Measurements from ENCODE around the gene IFITM1. TPM values are rescaled to one million over a fixed set of nuclear protein-coding genes. Genes with fewer than 3 reads are reported as not detected.

The IFITM1 gene
- total and polyA plus RNA-seq, 9 of the 15 experiments (the other 6 are each of a cell fraction or from before 2014, with no cell fraction given): 691 to 5,579 (median 974) TPM

DNA sequence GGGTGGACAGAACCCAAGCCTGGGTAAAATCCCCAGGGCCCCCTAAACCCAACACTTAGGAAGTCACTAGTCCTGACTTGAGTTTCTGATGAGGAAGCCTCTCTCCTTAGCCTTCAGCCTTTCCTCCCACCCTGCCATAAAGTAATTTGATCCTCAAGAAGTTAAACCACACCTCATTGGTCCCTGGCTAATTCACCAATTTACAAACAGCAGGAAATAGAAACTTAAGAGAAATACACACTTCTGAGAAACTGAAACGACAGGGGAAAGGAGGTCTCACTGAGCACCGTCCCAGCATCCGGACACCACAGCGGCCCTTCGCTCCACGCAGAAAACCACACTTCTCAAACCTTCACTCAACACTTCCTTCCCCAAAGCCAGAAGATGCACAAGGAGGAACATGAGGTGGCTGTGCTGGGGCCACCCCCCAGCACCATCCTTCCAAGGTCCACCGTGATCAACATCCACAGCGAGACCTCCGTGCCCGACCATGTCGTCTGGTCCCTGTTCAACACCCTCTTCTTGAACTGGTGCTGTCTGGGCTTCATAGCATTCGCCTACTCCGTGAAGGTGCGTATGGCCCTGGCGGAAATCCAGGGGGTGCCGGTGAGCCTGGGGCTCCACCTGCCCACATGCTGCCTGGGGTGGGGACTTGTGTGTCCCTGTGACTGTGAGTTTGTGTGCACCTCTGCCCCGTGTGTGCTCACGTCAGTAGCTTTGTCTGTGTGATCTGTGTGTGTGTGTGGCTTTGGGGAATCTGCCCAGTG is at the start of gene IFITM1 (continued):
- TF ChIP-seq, protein P1, sequence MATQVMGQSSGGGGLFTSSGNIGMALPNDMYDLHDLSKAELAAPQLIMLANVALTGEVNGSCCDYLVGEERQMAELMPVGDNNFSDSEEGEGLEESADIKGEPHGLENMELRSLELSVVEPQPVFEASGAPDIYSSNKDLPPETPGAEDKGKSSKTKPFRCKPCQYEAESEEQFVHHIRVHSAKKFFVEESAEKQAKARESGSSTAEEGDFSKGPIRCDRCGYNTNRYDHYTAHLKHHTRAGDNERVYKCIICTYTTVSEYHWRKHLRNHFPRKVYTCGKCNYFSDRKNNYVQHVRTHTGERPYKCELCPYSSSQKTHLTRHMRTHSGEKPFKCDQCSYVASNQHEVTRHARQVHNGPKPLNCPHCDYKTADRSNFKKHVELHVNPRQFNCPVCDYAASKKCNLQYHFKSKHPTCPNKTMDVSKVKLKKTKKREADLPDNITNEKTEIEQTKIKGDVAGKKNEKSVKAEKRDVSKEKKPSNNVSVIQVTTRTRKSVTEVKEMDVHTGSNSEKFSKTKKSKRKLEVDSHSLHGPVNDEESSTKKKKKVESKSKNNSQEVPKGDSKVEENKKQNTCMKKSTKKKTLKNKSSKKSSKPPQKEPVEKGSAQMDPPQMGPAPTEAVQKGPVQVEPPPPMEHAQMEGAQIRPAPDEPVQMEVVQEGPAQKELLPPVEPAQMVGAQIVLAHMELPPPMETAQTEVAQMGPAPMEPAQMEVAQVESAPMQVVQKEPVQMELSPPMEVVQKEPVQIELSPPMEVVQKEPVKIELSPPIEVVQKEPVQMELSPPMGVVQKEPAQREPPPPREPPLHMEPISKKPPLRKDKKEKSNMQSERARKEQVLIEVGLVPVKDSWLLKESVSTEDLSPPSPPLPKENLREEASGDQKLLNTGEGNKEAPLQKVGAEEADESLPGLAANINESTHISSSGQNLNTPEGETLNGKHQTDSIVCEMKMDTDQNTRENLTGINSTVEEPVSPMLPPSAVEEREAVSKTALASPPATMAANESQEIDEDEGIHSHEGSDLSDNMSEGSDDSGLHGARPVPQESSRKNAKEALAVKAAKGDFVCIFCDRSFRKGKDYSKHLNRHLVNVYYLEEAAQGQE (IDR thresholded peaks at IDR 0.05; ENCODE audit: borderline replicate concordance): no peak
- TF ChIP-seq, protein P1 (CRISPR knock-in tag; IDR thresholded peaks at IDR 0.05; ENCODE audit: low read depth): no peak
- TF ChIP-seq, protein P2, sequence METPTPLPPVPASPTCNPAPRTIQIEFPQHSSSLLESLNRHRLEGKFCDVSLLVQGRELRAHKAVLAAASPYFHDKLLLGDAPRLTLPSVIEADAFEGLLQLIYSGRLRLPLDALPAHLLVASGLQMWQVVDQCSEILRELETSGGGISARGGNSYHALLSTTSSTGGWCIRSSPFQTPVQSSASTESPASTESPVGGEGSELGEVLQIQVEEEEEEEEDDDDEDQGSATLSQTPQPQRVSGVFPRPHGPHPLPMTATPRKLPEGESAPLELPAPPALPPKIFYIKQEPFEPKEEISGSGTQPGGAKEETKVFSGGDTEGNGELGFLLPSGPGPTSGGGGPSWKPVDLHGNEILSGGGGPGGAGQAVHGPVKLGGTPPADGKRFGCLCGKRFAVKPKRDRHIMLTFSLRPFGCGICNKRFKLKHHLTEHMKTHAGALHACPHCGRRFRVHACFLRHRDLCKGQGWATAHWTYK (CRISPR knock-in tag; IDR thresholded peaks at IDR 0.05): peak; percentile 73
- TF ChIP-seq, protein P3, sequence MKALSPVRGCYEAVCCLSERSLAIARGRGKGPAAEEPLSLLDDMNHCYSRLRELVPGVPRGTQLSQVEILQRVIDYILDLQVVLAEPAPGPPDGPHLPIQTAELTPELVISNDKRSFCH (CRISPR knock-in tag; IDR thresholded peaks at IDR 0.05): no peak
- TF ChIP-seq, protein P3 (tag; IDR thresholded peaks at IDR 0.05): no peak
- TF ChIP-seq, protein P4, sequence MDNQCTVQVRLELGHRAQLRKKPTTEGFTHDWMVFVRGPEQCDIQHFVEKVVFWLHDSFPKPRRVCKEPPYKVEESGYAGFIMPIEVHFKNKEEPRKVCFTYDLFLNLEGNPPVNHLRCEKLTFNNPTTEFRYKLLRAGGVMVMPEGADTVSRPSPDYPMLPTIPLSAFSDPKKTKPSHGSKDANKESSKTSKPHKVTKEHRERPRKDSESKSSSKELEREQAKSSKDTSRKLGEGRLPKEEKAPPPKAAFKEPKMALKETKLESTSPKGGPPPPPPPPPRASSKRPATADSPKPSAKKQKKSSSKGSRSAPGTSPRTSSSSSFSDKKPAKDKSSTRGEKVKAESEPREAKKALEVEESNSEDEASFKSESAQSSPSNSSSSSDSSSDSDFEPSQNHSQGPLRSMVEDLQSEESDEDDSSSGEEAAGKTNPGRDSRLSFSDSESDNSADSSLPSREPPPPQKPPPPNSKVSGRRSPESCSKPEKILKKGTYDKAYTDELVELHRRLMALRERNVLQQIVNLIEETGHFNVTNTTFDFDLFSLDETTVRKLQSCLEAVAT (IDR thresholded peaks at IDR 0.05): peak; percentile 92 to 94
- TF ChIP-seq ZNF695 (CRISPR knock-in tag; IDR thresholded peaks at IDR 0.05): no peak
- no peak for TF ChIP-seq POLR3A (IDR thresholded peaks at IDR 0.05; ENCODE audit: borderline replicate concordance, extremely low read depth, insufficient read depth, insufficient read length)
- TF ChIP-seq, protein P5, sequence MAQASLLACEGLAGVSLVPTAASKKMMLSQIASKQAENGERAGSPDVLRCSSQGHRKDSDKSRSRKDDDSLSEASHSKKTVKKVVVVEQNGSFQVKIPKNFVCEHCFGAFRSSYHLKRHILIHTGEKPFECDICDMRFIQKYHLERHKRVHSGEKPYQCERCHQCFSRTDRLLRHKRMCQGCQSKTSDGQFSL (CRISPR knock-in tag; IDR thresholded peaks at IDR 0.05): peak; percentile 80
- TF ChIP-seq, protein P5 (tag; IDR thresholded peaks at IDR 0.05): no peak

Measured in K562 (cell line).